HepG2 (cell line): ENCODE measurements around the gene ADRM1. TPM values are rescaled to one million over a fixed set of nuclear protein-coding genes. Genes with fewer than 3 reads are reported as not detected.

Source experiments
- ATAC-seq: fragments of 200-7000 bp; cut with Tn5 transposase; 3 replicates; pipeline ENCODE4 v1.9.1; 2020; ENCODE audit warnings: mild to moderate bottlenecking, moderate library complexity
- BruUV-seq: library from RNA; stranded (reverse); fragments of 400-500 nt; replicated peaks from 2 replicates; lab custom pipeline; 2021; lab: Mats Ljungman, UMichigan
- CTCF ChIA-PET: fragments of 300-600 bp; formaldehyde crosslinking; extraction: SDS; loops from one replicate; lab custom pipeline; 2021; ENCODE audit warnings: low total read pairs, inconsistent platforms, low intra/inter-chr PET ratio; lab: Yijun Ruan, JAX
- POLR2A ChIA-PET: fragments of 350-600 bp; sonication (Branson Sonifier 250); formaldehyde crosslinking; loops from one replicate; lab custom pipeline; 2020; ENCODE audit warnings: antibody characterized with exemption, inconsistent platforms; lab: Yijun Ruan, JAX
- DNase-seq: peaks from one replicate; pipeline ENCODE4 v3.0.0-alpha.2; 2015; ENCODE audit warnings: low spot score
- FAIRE-seq: peaks from 3 replicates; lab custom pipeline; 2011; peaks lifted over from hg19 to GRCh38; lab: Jason Lieb, UNC
- H2AFZ ChIP-seq: one replicate; pipeline ENCODE4 v1.6.1; 2011; ENCODE audit warnings: low read length, inconsistent platforms
- H3K27ac ChIP-seq: fragments of 300-600 bp; 3 replicates; pipeline ENCODE4 v1.8.0; 2011; ENCODE audit warnings: mixed run types, mild to moderate bottlenecking, mixed read lengths, low read length, inconsistent platforms; ENCODE audit not compliant: insufficient read depth; ENCODE audit errors: extremely low read length
- H3K27me3 ChIP-seq, 2 experiments: fragments of 200-600 bp in 1 of 2; 2 replicates in 1 of 2; 3 replicates in 1 of 2; pipeline versions ENCODE4 v1.6.0 to v1.8.0; 2011; ENCODE audit warnings: low read length in 2 of 2, mild to moderate bottlenecking in 2 of 2, moderate library complexity in 2 of 2, inconsistent platforms in 1 of 2; ENCODE audit not compliant: insufficient read depth in 2 of 2, control insufficient read depth in 1 of 2
- H3K36me3 ChIP-seq, 2 experiments: fragments of 200-600 bp in 1 of 2; replicated peaks in 1 of 2; 2 replicates in 1 of 2; 3 replicates in 1 of 2; pipeline versions ENCODE4 v1.5.1 to v1.8.0; 2011; ENCODE audit warnings: low read length in 2 of 2, inconsistent platforms in 1 of 2; ENCODE audit not compliant: insufficient read depth in 2 of 2, control insufficient read depth in 1 of 2
- H3K4me1 ChIP-seq: 2 replicates; pipeline ENCODE4 v1.5.1; 2012; ENCODE audit warnings: low read length, inconsistent platforms; ENCODE audit not compliant: insufficient read depth
- H3K4me2 ChIP-seq: 2 replicates; pipeline ENCODE4 v1.6.0; 2011; ENCODE audit warnings: low read depth, low read length, inconsistent platforms
- H3K4me3 ChIP-seq, 3 experiments: fragments of 200-600 bp in 1 of 3; sonication (generic), shearing (Covaris generic) in 1 of 3; replicated peaks in 1 of 3; 2 replicates each; pipeline ENCODE4 v1.5.1; 2011 to 2016; ENCODE audit warnings: low read length in 3 of 3, inconsistent platforms in 2 of 3, low read depth in 2 of 3, mild to moderate bottlenecking in 2 of 3, control low read depth in 1 of 3, mixed read lengths in 1 of 3; ENCODE audit not compliant: insufficient read depth in 1 of 3
- H3K79me2 ChIP-seq: one replicate; pipeline ENCODE4 v1.6.1; 2011; ENCODE audit warnings: low read length, inconsistent platforms; ENCODE audit not compliant: insufficient read depth
- H3K9ac ChIP-seq: 2 replicates; pipeline ENCODE4 v1.6.0; 2011; ENCODE audit warnings: mild to moderate bottlenecking, low read depth, low read length, inconsistent platforms; ENCODE audit not compliant: insufficient read depth
- H3K9me3 ChIP-seq: 2 replicates; pipeline ENCODE4 v1.5.1; 2012; ENCODE audit warnings: mild to moderate bottlenecking, low read length
- H4K20me1 ChIP-seq: 2 replicates; pipeline ENCODE4 v1.6.0; 2011; ENCODE audit warnings: inconsistent platforms, mild to moderate bottlenecking, low read length, moderate library complexity; ENCODE audit not compliant: insufficient read depth
- ARHGAP35 ChIP-seq: sonication (generic); formaldehyde crosslinking; IDR thresholded peaks from 2 replicates; pipeline ENCODE4 v1.9.0; 2022; ENCODE audit warnings: mild to moderate bottlenecking, inconsistent platforms, moderate library complexity, missing genetic modification reagents, borderline replicate concordance
- KLF9 ChIP-seq: IDR thresholded peaks from 2 replicates; pipeline ENCODE4 v1.6.1; 2016; ENCODE audit warnings: low read depth
- MXD1 ChIP-seq: sonication (generic); formaldehyde crosslinking; IDR thresholded peaks from 2 replicates; pipeline ENCODE4 v1.4.0; 2020; ENCODE audit warnings: mild to moderate bottlenecking, missing genetic modification reagents
- PLSCR1 ChIP-seq: sonication (generic); formaldehyde crosslinking; IDR thresholded peaks from 2 replicates; pipeline ENCODE4 v1.5.0; 2020; ENCODE audit warnings: missing genetic modification reagents, mild to moderate bottlenecking, borderline replicate concordance
- POLR2AphosphoS2 ChIP-seq: IDR thresholded peaks from 2 replicates; pipeline ENCODE4 v1.6.1; 2011; ENCODE audit warnings: low read depth, low read length, improper control_type of control experiment
- PRDM15 ChIP-seq: sonication (generic); formaldehyde crosslinking; IDR thresholded peaks from 2 replicates; pipeline ENCODE4 v1.4.0; 2020; ENCODE audit warnings: missing genetic modification reagents
- ZBTB25 ChIP-seq: IDR thresholded peaks from 2 replicates; pipeline ENCODE4 v1.6.1; 2018; ENCODE audit warnings: missing genetic modification reagents
- ZNF362 ChIP-seq: sonication (generic); formaldehyde crosslinking; IDR thresholded peaks from 2 replicates; pipeline ENCODE4 v1.4.0; 2020; ENCODE audit warnings: missing genetic modification reagents, mild to moderate bottlenecking, borderline replicate concordance
- ZNF484 ChIP-seq: sonication (generic); formaldehyde crosslinking; IDR thresholded peaks from 2 replicates; pipeline ENCODE4 v1.5.1; 2020; ENCODE audit warnings: mild to moderate bottlenecking, low read depth, missing genetic modification reagents, borderline replicate concordance
- ZNF619 ChIP-seq: sonication (generic); formaldehyde crosslinking; IDR thresholded peaks from 2 replicates; pipeline ENCODE4 v1.4.0; 2020; ENCODE audit warnings: mild to moderate bottlenecking, missing genetic modification reagents
- WGBS: methylation state at CpG from one replicate; pipeline ENCODE4 v1.1.6; 2017; ENCODE audit warnings: low lambda C conversion rate; 5-methylcytosine and 5-hydroxymethylcytosine counted together
- in situ Hi-C: cut with HindIII; loops from 2 replicates; pipeline ENCODE4 v1.10.0; 2017; ENCODE audit warnings: low pct_unique_long_range_greater_than_20kb; ENCODE audit not compliant: extremely low pct_ligation_motif_present
- intact Hi-C: fragments of 100-400 bp; cut with micrococcal nuclease; formaldehyde crosslinking; loops from one replicate; pipeline ENCODE4 v1.10.0; 2022; ENCODE audit not compliant: unreplicated experiment
- polyA plus RNA-seq, 8 experiments: library from polyadenylated mRNA; depleted of rRNA in 3 of 8; stranded (reverse) in 7 of 8; unstranded in 1 of 8; fragments of >200 nt; fragmentation: Illumina TruSeq in 4 of 8; extraction: Trizol in 4 of 8; gene quantifications; 2 replicates each; pipeline versions ENCODE4 v1.2.1 to v1.2.3, GENCODE V29; 2011 to 2016; ENCODE audit warnings: low read depth in 4 of 8, missing spikeins in 1 of 8, mixed read lengths in 1 of 8; ENCODE audit not compliant: insufficient read depth in 1 of 8
- total RNA-seq, 5 experiments: library from RNA; depleted of rRNA; stranded (reverse); fragments of >200 nt; fragmentation: Illumina TruSeq; extraction: Trizol; gene quantifications; 2 replicates each; pipeline ENCODE4 v1.2.3, GENCODE V29; 2016; ENCODE audit warnings: low read depth in 1 of 5

The ADRM1 gene
- total and polyA plus RNA-seq, 2 of the 13 experiments (the other 11 are each of a cell fraction or from before 2014, with no cell fraction given): 92.9 to 154 TPM

GRCh38 chr20:62282103-62282502 is 20.7 kb upstream of the ADRM1 start (continued):
- no peak for TF ChIP-seq PLSCR1 (CRISPR knock-in tag)

- no peak for ATAC-seq
- in situ Hi-C loops: no loop called here
- TF ChIP-seq ZNF362 (CRISPR knock-in tag) (no peak), ARHGAP35 (CRISPR knock-in tag) (no peak), MXD1 (CRISPR knock-in tag) (no peak), KLF9 (CRISPR knock-in tag) (no peak), PRDM15 (CRISPR knock-in tag) (no peak), ZBTB25 (CRISPR knock-in tag) (no peak), ZNF484 (no peak), POLR2AphosphoS2 (no peak), ZNF619 (CRISPR knock-in tag) (no peak)
Observed at GRCh38 chr20:62282877-62283503, 19.8 kb upstream of the ADRM1 start.

More at GRCh38 chr20:62282877-62283503, 19.8 kb upstream of the ADRM1 start:
- 96% methylated on average over 16 of the region's 16 CpGs for WGBS
- Histone ChIP-seq H3K4me3 (no peak overlapping the region), H3K9me3 (no peaks in the 10 kb centered on the region), H2AFZ (no peak overlapping the region), H3K79me2 (no peaks in the 10 kb centered on the region), H3K36me3 (peaks cover 55 to 83% of the 10 kb centered on the region in 2 experiments), H3K27ac (no peak overlapping the region), H3K27me3 (no peaks in the 10 kb centered on the region), H3K9ac (no peak overlapping the region), H3K4me2 (no peak overlapping the region), H4K20me1 (no peaks in the 10 kb centered on the region), H3K4me1 (no peaks in the 10 kb centered on the region)
- ChIA-PET POLR2A (no interaction called here), CTCF (no interaction called here)
- no peak for FAIRE-seq
- DNase-seq: no peak
- intact Hi-C loops: no loop called here
- no TSS peak for BruUV-seq
